ENCODE results near the gene GAS2. TPM values are rescaled to one million over a fixed set of nuclear protein-coding genes. Genes with fewer than 3 reads are reported as not detected.

The GAS2 gene
- total RNA-seq, 6 experiments from 2014 or later: 16.1 to 35.6 (median 27.8) TPM

GRCh38 chr11:22669368-22669767 lies 3.0 kb downstream of the GAS2 start:
- Histone ChIP-seq H3K36me3 (no peaks in the 10 kb centered on the region), H3K9me3 (no peaks in the 10 kb centered on the region), H3K27me3 (no peaks in the 10 kb centered on the region), H3K4me1 (peaks cover 0 to 45% (median 8%) of the 10 kb centered on the region in 4 donors), H3K4me3 (no peak overlapping the region), H3K27ac (no peak overlapping the region)
- DNase-seq (no peak), ATAC-seq (no peak)
- intact Hi-C loops (cut with DNase I): no loop called here
- TF ChIP-seq CTCF (IDR thresholded peaks at IDR 0.05): no peak
- TF ChIP-seq POLR2A (IDR thresholded peaks at IDR 0.05): no peak
- 93% methylated on average over 2 of the region's 2 CpGs for WGBS (ENCODE audit: insufficient coverage, low coverage, low lambda C conversion rate, missing lambda C conversion rate)

GRCh38 chr11:22670830-22671229 lies 4.4 kb downstream of the GAS2 start:
- ATAC-seq (peak in 2 of 4 donors; percentile 12 to 16), DNase-seq (no peak)
- intact Hi-C loops (cut with DNase I): no loop called here
- H3K27me3 ChIP-seq: no peaks in the 10 kb centered on the region
- 42% methylated on average over 1 of the region's 1 CpG for WGBS (ENCODE audit: insufficient coverage, low coverage, low lambda C conversion rate, missing lambda C conversion rate)
- peaks cover 0 to 45% (median 8%) of the 10 kb centered on the region in 4 donors for H3K4me1 ChIP-seq
- TF ChIP-seq POLR2A (IDR thresholded peaks at IDR 0.05) (no peak), CTCF (IDR thresholded peaks at IDR 0.05) (peak; percentile 20 to 56 (median 38))
- H3K9me3 ChIP-seq: no peaks in the 10 kb centered on the region
- H3K4me3 ChIP-seq: no peak overlapping the region
- H3K27ac ChIP-seq: peak overlapping the region in 2 of 3 donors; percentile 94 to 98
- H3K36me3 ChIP-seq: no peaks in the 10 kb centered on the region

GRCh38 chr11:22671751-22672150 lies 5.3 kb downstream of the GAS2 start:
- no peak for ATAC-seq
- peak overlapping the region in 2 of 3 donors; percentile 94 to 98 for H3K27ac ChIP-seq
- DNase-seq: no peak
- intact Hi-C loops (cut with DNase I): no loop called here
- TF ChIP-seq CTCF (IDR thresholded peaks at IDR 0.05): no peak
- no peak for TF ChIP-seq POLR2A (IDR thresholded peaks at IDR 0.05)
- no peak overlapping the region for H3K4me3 ChIP-seq
- no peaks in the 10 kb centered on the region for H3K9me3 ChIP-seq
- H3K36me3 ChIP-seq: no peaks in the 10 kb centered on the region
- peaks cover 0 to 45% (median 8%) of the 10 kb centered on the region in 4 donors for H3K4me1 ChIP-seq
- no peaks in the 10 kb centered on the region for H3K27me3 ChIP-seq
- 24% methylated on average over 2 of the region's 2 CpGs for WGBS (ENCODE audit: insufficient coverage, low coverage, low lambda C conversion rate, missing lambda C conversion rate)

GRCh38 chr11:22674470-22675439 lies 8.3 kb downstream of the GAS2 start:
- H3K36me3 ChIP-seq: no peaks in the 10 kb centered on the region
- intact Hi-C loops (cut with DNase I): no loop called here
- DNase-seq (peak; percentile 43 to 82 (median 81)), ATAC-seq (peak; percentile 79 to 92 (median 86))
- no peaks in the 10 kb centered on the region for H3K9me3 ChIP-seq
- TF ChIP-seq CTCF (IDR thresholded peaks at IDR 0.05) (no peak), POLR2A (IDR thresholded peaks at IDR 0.05) (peak; percentile 70)
- 28% methylated on average over 4 of the region's 4 CpGs for WGBS (ENCODE audit: insufficient coverage, low coverage, low lambda C conversion rate, missing lambda C conversion rate)
- peak overlapping the region; percentile 13 to 54 (median 19) for H3K4me3 ChIP-seq
- H3K27me3 ChIP-seq: no peaks in the 10 kb centered on the region
- H3K4me1 ChIP-seq: peaks cover 0 to 40% (median 9%) of the 10 kb centered on the region in 4 donors
- peak overlapping the region; percentile 76 to 98 (median 94) for H3K27ac ChIP-seq

Measured in right lobe of liver (tissue), 6 donors.